GM18873 (cell line): ENCODE data around the gene ADSS2.
A peak's percentile ranks its signal among the peaks of the same experiment; 100 is the strongest.

ENCODE experiments used
- ATAC-seq: cut with Tn5 transposase; IDR thresholded peaks from one replicate; pipeline ENCODE4 v1.9.1; 2021; ENCODE audit warnings: mild to moderate bottlenecking, moderate library complexity, moderate number of reproducible peaks; ENCODE audit not compliant: unreplicated experiment, low FRiP score

ADSS2 gene

GRCh38 chr1:244447024-244447423 is 4.7 kb downstream of the ADSS2 start:
- no peak for ATAC-seq

DNA sequence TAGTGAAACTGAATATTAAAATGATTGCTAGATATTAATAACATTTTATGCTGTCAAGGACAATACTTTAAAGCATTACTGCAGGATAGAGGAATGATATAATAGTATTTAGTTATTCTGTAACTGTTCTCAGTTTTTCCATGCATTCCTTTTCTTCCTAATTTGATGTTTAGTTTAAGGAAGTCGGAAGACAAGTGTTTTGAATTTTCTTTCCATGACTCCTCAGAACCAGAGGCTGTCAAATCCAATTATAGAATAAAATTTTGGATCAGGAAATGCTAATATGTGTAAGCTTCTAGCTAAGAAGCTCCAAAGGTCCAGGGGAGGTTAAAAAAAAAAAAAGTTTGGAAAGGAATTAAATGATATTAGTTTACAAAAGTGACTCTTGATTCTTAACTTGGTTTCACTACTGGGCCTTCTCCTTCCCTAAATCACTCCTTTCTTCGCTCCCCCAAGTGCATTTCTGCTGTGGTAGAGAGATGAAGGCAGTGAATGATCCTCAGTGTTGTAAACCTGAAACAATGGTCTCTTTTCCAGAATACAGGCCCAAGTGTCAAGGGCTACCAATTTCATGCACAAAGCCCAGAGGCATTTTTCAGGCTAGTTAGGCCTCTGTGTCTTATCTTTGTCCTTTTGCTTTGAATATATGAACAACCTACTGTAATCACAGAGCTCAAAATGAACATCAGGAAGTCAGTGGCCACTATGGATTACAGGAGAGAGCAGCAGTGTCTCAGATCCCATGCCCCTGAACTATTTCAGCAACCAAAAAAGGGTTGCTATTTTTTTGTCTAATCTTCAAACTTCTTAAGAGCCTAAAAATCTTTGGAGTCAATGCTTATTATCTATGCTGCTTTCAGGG is 6.2 kb downstream of the ADSS2 start:
- no peak for ATAC-seq

- no peak for ATAC-seq
Measured at GRCh38 chr1:244444854-244445253, 6.9 kb downstream of the ADSS2 start.

DNA sequence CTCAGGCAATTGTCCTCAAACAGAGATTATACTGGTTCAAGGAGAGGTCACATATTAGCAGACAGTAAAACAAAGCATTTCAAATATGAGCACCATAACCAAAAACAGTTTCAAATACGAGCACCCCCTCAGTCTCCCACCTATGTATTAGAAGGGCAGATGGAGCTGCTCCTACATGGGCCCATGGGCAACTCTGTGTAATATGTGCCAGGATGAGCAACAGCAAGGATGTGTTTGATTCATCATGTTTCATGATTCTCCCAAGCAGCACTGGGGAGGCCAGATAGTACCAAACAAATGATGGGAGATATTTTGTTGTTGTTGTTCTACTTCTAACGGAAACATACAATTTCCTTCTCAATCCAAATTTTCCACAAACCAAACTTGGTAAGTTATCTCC is 8.9 kb downstream of the ADSS2 start:
- ATAC-seq, result no peak

GRCh38 chr1:244439391-244440032 is 12.2 kb downstream of the ADSS2 start:
- ATAC-seq, result no peak

DNA sequence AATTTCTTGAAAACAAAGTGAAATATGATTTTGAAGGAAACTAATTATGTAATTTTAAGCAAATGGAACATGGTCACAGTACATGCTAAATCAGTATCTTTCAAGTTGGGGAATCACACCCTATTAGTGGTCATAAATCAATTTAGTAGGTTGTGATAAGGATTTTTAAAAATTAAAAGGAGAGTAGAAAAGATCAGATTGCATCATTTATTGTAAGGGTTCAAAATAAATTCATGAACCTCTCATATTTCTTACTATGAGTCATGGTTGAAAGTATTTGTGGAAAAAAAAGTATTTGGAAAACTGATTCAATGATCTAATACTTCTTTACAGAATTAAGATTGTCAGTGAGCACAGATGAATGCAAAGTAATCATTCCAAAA is 14.6 kb downstream of the ADSS2 start:
- ATAC-seq, result no peak

- no peak for ATAC-seq
Measured at GRCh38 chr1:244436336-244437085, 15.2 kb downstream of the ADSS2 start.

- no peak for ATAC-seq
Measured at GRCh38 chr1:244435562-244436205, 16.0 kb downstream of the ADSS2 start.

DNA sequence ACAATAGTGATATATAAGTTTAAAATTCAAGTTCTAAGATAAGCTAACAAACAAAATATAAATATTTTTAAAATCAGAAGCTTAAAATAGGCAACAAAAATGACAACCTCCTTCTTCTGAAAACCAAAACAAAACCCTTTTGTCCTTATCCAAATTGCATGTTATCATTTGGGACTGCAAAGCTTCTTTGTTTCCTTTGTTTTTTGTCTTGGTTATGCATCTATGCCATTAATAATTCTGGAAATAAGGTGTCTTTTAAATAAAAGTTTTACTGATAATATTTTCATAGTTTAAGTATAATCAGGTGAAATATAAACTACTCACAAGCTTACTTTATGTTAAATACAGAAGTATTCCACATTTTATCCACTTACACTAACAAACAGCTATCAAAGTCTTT is 20.5 kb downstream of the ADSS2 start:
- no peak for ATAC-seq

DNA sequence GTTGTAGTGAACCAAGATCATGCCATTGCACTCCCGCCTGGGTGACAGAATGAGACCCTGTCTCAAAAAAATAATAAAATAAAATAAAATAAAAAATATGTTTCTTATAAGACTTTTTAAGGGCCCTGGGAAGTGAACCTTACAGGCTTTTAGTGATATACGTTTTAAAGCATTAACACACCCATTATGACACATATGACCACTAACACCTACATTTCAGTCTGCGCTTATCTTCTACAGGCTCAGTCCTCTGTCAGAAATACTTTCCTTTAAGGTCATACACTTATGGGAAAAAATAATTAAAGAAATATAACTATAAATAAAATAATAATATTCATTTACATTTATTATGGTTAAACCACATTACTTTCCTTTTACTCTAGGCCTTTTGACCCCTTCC is 21.9 kb downstream of the ADSS2 start:
- no peak for ATAC-seq

GRCh38 chr1:244427647-244428046 is 24.1 kb downstream of the ADSS2 start:
- no peak for ATAC-seq

DNA sequence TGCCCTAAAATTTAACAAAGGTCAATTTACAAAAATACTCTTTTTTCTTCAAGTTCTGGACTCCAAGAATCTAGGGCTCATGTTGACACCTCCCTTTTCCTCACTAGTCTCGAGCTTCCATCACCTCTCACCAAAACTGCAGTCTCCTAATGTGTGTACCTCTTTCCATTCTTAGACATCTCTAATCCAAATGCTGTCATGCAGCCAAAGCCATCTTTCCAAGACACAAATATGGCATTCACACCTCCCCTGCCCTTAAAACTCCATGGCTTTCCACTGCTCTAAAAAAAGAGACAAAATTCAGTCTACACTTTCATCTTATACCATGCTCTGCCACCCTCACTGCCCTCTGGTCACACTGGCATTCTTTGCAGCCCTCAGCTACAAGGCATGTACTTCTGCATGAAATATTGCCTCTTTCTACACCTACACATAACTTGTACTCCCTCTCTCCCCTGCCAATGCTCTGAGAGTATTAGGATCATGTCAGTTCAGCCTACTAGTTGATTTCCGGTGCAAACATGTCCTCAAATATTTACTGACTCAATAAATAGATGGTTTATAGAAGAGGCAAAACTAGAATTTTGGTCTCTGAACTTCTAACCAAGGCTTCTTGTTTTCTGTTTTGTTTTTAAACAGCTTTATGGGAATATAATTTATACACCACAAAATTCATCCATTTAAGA is 26.9 kb downstream of the ADSS2 start:
- ATAC-seq, result no peak

DNA sequence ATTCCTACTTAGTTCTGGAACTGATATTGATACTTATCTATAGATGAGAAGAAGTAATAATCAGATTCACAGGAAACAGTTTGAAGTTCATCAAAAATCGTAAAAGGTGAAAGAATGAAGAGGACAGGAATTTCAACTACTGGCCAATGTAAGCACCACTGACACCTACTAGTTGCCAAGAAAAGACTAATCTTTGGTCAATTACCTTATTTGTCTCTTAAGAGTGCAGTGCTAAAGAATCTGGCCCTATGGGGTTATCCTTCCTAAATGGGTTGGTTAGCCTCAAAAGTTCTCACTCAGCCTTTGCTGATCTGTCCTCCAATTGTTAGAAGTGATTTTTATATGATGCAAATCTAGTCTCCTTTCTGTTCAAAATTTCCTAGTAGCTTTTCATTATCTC is 29.5 kb downstream of the ADSS2 start:
- ATAC-seq, result no peak

DNA sequence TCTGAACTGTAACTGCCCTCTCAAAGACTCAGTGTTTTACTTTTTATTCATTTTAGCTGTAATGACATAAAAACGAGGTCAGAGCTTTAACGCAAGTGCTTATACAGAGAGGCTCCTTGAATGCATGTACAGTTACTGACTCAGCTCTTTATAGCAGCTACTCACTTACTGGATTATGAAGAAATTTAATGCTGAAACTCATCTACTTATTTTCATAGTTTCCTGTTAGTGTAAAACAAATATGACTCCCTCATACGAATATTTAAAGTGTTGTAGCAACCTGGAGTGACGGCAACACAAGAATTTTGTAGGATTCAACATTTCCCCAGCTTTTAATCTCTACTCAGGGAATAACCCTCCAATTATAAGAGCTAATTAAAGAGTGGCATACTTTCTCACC is 32.7 kb downstream of the ADSS2 start:
- no peak for ATAC-seq

DNA sequence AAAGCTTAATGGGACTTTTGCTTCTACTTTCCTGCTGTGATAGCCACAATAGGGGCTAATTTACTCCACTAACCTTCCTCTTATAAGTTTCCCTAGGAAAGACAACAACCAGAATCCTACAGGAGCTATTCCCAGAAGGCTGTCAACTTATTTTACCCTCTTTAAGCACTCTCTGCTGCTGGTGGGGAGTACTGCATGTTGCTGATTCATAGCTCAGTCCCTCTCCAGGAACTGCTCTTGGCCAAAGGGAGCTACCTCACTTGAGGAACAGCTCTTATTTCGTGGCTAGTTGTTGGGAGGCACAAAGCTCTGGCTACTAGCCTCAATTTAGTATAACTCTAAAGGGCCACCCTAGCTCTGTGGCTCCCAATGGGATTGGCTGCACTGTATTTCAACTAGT is 37.2 kb downstream of the ADSS2 start:
- ATAC-seq, result no peak

DNA sequence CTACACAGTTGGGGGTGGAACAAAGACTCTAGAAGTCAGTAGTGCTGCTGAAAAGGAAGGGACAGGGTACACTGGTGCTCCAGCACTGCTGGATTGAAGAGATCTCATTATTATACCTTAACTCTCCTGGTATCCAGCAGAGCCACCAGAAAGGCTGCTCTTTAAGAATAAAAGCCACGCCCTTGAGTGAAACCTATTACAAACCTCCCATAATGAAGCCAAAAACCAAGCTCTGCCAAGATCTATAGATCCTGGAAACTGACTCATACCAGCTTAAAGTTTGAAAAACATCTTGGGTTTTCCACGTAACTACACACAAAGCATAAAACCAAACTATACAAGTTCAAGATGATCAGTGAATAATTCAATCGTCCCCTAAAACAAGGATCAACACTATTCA is 38.0 kb downstream of the ADSS2 start:
- ATAC-seq, result no peak

DNA sequence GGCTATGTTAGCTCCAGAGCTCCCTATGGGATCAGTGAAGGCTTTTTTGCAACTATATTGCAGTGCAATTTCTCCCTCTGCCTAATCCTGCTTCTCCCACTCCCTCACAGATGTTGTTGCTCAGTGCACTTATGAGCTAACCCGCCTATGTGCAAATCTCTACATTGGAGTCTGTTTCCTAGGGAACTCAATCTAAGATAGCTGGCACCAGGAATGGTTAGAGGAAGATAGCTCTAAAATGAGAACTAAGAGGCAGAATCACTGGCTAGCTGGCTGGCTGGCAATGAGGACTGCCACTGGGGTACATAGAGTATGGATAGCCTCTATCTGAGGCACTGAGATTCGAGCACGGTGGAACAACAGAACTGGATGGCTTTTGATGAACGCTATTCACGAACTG is 39.5 kb downstream of the ADSS2 start:
- ATAC-seq, result no peak

DNA sequence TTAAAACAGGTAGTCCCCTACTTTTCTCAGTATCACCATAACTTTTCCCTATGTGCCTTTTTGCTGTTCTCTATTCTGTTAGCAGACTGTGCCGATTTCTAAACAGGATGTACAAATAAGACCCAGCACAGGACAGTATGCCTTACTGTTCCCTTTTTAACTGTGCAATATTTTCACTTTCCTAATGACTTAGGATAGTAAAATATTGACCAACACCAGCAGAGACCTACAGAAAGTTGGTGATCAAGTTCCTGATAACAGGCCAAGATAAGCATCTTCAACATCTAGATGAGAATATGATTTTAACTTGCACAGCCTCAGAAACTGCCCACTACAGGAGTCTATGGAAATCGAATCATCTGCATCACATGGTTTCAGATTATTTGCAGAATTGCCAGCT is 42.0 kb downstream of the ADSS2 start:
- peak; percentile 87 for ATAC-seq

DNA sequence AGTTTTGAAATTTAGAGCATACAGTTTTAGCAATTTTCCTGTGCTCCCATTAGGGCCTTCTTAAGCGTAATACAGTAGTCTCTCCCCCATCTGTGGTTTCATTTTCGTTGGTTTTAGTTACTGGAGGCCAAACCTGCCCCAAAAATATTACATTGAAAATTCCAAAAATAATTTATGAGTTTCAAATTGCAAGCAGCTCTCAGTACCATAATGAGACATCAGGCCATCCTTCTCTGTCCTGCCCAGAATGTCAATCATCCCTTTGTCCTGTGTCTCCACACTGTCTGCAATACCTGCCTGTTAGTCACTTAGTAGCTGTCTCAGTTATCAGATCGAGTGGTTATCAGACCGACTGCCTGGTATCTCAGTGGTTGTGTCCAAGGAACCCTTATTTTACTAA is 45.4 kb downstream of the ADSS2 start:
- ATAC-seq, result peak; percentile 64

GRCh38 chr1:244405856-244406255 is 45.9 kb downstream of the ADSS2 start:
- no peak for ATAC-seq
